Fibroblast of the aortic adventitia (primary cell): Measurements from ENCODE around the gene WDR1. TPM values are rescaled to one million over a fixed set of nuclear protein-coding genes. Genes with fewer than 3 reads are reported as not detected.

ENCODE experiments used
- DNase-seq: peaks from one replicate; pipeline ENCODE4 v3.0.0-alpha.2; 2010; ENCODE audit warnings: low read depth
- H3K4me3 ChIP-seq: 2 replicates; pipeline ENCODE4 v1.5.1; 2011; ENCODE audit warnings: low read depth, mild to moderate bottlenecking, control low read depth, low read length, moderate library complexity
- total RNA-seq: library from RNA; depleted of rRNA; stranded (reverse); fragments of >200 nt; gene quantifications from 2 replicates; pipeline ENCODE4 v1.2.3, GENCODE V29; 2012; ENCODE audit warnings: low replicate concordance
- TF ChIP-seq, protein P1 (sequence below): IDR thresholded peaks from 2 replicates; pipeline ENCODE4 v1.5.1; 2011; ENCODE audit warnings: mild to moderate bottlenecking, low read length, control low read depth, inconsistent platforms; ENCODE audit not compliant: insufficient read depth

Gene WDR1
- total RNA-seq, 1 donor: 228 TPM

DNA sequence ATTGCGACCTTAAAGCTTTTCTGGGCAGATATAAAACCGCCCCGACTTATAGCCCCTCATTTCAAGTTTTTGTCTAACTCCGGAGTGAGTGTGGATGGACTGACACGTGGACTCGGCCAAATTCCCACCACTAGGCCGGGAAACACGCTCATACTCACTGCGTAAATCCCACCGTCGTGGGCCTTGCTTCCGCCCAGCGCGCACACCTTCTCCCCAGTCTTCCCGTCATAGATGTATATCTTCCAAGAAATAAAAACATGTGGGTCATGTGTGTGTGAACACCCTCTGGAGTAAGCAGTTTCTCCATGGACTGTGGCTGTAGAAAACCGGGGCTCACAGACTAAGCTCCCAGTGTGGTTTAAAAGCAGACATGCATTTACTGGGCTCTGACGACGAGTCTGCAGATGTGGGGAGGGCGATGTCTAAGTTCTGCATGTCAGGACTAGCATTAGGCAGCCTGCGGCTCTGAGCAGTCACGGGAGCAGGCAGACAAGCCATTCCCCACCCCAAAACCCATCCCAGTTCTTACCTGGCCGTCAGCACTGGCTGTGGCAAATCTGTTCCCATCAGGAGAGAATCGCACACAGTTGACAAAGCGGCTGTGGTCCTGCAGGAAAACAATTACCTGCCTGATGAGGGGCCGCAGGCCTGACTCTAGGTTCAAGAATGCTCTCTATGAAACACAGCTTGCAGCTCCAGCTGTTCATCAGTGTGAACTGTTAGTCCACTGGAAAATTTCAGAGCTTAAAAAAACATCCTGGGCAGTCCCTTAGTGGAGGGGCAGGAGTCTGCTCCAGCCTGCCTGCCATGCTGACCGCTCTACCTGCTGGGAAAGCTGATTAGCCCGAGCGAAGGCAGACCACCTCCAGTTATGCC, 28.2 kb downstream of the WDR1 start:
- no peak overlapping the region for H3K4me3 ChIP-seq
- TF ChIP-seq, protein P1, sequence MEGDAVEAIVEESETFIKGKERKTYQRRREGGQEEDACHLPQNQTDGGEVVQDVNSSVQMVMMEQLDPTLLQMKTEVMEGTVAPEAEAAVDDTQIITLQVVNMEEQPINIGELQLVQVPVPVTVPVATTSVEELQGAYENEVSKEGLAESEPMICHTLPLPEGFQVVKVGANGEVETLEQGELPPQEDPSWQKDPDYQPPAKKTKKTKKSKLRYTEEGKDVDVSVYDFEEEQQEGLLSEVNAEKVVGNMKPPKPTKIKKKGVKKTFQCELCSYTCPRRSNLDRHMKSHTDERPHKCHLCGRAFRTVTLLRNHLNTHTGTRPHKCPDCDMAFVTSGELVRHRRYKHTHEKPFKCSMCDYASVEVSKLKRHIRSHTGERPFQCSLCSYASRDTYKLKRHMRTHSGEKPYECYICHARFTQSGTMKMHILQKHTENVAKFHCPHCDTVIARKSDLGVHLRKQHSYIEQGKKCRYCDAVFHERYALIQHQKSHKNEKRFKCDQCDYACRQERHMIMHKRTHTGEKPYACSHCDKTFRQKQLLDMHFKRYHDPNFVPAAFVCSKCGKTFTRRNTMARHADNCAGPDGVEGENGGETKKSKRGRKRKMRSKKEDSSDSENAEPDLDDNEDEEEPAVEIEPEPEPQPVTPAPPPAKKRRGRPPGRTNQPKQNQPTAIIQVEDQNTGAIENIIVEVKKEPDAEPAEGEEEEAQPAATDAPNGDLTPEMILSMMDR: no peak
- DNase-seq: no peak

DNA sequence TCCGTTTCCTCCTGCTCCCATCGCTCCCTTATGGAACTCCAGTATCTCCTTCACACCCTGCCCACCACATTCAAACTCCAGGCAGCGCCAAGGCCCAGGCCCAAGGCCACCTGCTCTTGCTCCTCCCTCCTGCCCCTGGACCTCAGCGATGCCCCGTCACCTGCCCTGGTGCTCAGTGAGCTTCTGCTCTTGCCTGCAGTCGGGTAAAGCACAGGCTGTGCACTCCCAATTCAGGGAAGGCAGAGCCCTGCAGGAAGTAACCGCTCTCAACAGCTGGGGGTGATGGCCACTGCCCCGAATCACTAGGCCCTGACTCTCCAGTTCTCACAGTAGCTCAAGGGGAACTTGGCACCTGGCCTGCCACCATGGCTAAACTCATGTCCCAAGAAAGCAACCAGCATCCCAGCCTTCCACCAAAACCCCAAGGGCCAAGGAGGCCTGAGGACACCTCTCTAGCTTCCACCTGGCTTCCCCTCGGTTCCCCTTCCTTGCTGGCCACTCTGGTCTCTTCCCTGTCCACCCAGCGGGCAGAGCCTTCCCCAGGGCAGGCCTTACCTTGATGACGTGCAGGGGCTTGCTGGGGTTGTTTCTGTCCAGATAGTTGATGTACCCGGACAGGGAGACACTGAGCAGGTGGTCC, 29.3 kb downstream of the WDR1 start:
- DNase-seq: no peak
- no peak overlapping the region for H3K4me3 ChIP-seq
- TF ChIP-seq, protein P1: no peak

DNA sequence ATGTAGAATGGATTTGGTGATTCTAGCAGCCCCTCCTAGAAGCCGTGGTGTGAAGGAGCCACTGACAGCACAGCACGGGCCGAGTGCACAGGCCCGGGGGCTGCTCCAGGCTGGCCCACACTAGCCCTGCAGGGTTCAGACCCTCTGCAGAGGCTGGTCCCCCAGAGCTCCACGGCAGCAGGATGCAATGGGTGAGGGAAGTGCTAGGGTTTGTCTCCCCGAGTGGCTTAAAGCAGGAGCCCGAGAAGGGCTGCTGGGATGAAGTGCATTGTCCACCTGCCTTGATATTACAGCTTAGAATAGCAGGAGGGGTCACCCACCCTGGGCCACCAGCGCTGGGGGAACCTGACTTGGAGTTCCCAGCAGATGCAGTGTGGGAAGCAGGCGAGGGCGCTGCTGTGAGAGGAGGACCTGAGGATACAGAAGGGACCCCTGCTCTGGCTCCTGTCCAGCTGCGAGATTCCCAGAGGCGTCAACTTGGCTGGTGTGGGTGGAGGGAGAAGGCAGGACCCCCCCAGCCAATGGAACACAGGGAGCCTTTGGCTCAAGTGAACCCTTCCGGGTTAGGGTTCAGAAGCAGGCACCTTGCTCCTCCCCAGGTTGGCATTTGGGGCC, 30.0 kb downstream of the WDR1 start:
- H3K4me3 ChIP-seq: no peak overlapping the region
- TF ChIP-seq, protein P1: no peak
- no peak for DNase-seq

DNA sequence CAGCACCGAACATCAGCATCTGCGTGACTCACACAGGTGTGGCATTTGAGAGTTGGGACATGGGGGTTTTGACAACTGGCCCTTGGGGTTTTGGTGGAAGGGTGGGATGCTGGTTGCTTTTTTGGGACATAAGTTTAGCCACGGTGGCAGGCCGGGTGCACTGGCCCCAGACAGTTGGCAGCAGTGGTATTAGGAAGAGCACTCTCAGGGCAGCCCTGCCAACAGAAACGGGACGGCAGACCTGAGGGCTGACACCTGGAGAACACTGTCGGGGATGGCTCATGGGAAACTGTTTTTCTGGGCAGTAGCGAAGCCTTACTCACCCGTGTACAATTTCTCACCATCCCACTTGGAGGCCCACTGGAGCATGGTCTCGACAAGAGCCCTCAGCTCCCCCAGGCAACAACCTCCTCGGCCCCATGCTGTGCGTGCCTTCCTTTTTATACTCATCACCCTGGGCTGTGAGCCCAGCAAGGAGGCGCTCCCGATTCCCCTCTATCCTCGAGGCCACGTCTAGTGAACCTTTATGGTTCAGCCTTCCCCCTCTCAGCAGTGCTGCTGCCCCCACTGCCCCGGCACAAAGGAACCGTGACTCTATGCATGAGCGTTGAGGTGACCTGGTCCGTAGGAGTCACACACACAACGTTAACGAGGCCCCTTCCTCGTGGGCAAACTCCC, 30.6 kb downstream of the WDR1 start:
- no peak overlapping the region for H3K4me3 ChIP-seq
- TF ChIP-seq, protein P1: no peak
- DNase-seq: no peak

DNA sequence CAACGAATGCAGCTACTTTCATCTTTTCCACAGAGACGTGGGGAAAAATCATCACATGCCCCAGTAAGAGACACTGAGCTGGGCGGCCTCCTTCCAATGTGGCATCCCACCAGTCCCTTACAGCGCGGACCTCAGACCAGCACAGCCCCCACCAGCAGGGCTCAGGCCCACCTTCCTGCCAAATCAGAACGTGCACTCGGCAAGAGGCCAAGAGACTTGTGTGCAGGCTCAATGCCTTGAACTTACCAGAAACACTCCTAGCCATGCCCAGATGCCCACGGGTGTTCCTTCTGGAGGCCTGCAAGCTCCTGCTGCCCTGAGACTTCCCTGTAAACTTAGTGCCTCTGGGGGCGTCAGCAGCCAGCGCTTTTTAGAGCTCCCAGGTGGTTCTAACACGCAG, 31.2 kb downstream of the WDR1 start:
- no peak overlapping the region for H3K4me3 ChIP-seq
- TF ChIP-seq, protein P1: no peak
- no peak for DNase-seq

DNA sequence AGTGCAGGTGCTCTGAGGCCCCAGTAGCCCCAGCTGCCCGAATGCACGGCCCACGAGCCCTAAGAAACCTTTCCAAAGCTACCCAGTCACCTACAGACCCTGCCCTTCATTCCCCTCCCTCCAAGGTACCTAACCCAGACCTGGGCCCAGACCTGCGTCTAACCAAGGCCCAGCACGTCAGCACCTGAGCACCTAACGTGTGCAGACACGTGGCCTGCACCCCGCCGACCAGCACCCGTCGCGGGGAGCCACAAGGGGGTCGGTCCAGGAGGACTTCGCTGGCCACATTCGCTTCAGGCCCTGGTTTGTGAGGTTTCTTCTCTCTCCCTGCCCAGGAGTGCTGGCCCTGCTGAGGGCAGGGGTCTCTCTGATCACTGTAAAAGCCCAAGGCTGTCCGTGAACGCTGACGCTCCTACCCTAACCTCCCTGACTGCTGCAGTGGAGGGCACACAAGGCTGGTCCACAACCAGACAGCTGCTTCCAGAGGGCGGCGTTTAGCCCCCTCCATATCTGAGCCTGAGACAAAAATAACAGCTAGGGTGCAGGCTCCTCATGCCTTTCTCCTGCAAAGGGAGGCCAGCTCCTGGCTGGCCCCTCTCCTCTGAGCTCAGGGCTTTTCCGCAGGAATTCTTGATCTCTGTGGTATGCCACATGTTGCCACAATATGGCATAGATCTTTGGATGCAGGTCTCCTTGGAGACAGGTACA, 31.8 kb downstream of the WDR1 start:
- TF ChIP-seq, protein P1: no peak
- no peak overlapping the region for H3K4me3 ChIP-seq
- DNase-seq: no peak
